Muscle of back (tissue), 11 donors: ENCODE results near the gene GNPAT. TPM values are rescaled to one million over a fixed set of nuclear protein-coding genes. Genes with fewer than 3 reads are reported as not detected.

Source experiments
- DNase-seq, 3 donors: peaks; one replicate each; pipeline versions ENCODE4 v3.0.0 to v3.0.0-alpha.2; 2013
- polyA plus RNA-seq, 10 donors: library from polyadenylated mRNA; unstranded; fragments of 120-200 nt; gene quantifications; one replicate each; pipeline ENCODE4 v1.2.1, GENCODE V29; 2013; ENCODE audit not compliant: insufficient read length in 10 of 10

GNPAT gene
- polyA plus RNA-seq, 10 donors: 47.0 to 75.0 (median 63.9) TPM

DNA sequence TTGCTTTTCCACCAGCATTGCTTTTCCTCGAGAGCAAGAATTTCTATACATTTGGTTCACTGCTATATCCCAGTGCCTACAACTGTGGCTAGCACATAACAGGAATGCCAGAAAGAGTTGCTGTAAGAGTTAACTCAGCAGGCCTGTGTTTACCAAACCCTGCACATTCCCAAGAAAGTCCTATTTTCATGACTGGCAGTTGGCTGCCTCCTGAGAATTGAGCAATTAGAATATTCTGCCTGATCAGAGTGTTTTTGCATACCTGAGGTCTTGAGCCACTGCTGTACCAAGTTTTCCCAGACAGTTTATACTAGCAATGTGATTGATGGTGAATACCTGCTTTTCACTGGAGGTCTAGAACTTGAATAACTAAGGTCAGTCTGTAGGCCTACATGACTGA lies 2.7 kb upstream of the GNPAT start:
- DNase-seq: no peak

DNA sequence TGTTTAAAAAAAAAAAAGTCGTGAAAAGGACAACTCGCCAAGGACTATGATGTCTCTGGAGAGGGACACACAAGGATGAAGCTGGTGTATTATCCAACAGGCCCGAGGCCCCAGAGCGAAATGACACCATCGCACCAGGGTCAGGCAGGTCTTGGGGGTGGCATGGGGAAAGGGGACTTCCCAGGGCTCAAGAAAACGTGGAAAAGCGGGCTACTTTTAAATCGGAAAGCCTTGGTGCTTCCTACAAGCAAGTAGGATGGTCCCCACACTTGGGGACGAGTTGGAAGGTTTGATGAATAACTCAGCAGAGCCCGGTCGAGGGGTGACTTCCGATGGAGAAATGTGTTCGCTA lies 505 bp upstream of the GNPAT start:
- no peak for DNase-seq

DNA sequence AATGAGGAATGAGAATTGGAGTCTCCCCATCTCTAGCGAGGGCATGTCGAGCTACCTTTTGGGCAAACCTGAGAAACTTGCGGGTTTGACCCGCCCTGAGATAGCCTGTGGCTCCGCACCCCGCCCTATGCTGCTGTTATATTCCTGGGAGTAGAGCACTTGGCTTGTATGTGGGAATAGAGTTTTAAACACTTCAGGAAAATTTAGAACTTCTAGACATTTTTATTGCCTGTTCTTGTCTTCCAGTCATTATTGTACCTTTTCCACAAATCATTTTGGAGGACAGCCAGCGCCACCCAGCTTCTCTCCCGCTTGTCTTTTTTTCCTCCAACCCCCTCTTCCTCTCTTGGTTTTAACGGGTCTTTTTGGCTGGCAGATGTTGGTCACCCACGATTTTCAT lies 738 bp downstream of the GNPAT start:
- no peak for DNase-seq

DNA sequence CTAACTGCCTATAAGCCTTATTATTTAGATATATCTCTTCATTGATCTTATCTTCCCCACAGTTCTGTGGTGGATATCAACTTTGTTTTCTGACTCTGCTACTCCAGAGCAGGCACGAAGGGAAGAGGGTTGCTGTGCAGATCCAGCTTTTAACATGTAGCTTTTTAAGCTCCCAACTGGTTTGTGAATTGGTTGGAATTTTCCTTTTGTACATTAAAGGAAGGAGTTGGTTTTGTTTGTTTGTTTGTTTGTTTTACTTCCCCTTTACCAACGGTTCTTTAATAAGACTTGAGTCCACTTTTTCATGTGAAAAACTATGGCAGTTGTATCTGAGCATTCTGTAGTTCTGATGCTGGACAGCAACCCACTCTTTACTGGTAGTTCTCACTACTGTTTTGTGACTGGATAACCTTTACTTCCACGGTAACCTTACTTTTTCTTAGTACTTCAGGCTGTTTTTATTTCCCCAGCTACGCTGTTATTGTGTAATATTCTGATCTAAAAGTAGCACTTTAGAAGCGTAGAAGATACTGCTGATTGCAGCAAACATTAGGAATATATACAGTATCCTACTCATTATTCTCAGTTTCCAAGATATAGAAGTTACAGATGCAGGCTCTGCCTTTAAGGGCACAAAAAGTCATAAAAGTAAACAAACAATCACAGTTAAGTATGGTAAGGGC lies 1.6 kb downstream of the GNPAT start:
- peak in 1 of 3 donors; percentile 11 for DNase-seq

DNA sequence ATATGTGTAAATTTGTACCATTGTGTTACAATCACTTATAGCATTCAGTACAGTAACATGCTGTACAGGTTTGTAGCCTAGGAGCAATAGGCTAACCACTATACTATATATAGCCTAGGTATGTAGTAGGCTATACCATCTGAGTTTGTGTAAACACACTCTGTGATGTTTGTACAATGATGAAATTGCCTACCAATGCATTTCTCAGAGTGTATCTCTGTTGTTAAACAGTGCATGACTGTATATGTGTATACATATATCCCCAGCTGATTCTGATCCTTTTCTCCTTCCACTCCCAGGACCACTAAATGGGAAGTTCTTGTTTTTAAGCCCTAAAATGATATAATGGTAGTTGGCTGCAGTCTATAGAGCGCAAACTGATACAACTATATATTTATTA lies 7.8 kb downstream of the GNPAT start:
- DNase-seq: no peak

DNA sequence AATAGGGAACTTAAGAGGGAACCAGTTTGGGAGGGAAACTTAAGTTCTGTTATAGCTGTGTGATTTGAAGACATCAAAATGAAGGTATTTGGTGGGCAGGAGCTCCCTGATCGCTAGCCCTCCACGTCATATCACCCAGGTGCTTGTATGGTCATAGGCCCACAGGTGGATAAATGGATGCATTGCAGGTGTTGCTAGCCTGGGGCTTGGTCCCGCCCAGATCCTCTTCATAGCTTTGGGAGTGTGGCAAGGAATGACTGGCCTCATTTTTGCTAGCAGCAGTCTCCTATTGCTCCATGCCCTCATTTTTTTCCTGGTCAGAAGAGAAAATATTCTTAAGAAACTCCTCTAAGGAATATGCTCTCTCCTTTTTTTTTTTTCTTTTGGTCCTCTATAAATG lies 11.3 kb downstream of the GNPAT start:
- no peak for DNase-seq

DNA sequence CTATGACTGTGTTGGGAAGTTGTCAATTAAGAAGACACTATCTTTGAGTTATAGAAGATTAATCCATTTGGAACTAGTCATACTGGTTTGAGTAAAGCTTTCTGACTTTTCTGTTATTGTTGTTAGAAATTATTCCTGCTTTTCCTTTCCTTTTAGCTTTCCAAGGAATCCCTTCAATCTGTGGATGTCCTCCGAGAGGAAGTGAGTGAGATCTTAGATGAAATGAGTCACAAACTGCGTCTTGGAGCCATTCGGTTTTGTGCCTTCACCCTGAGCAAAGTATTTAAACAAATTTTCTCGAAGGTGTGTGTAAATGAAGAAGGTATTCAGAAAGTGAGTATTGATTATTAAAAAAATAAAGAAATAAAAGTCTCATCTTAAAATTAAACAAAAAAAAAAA lies 19.3 kb downstream of the GNPAT start:
- no peak for DNase-seq

DNA sequence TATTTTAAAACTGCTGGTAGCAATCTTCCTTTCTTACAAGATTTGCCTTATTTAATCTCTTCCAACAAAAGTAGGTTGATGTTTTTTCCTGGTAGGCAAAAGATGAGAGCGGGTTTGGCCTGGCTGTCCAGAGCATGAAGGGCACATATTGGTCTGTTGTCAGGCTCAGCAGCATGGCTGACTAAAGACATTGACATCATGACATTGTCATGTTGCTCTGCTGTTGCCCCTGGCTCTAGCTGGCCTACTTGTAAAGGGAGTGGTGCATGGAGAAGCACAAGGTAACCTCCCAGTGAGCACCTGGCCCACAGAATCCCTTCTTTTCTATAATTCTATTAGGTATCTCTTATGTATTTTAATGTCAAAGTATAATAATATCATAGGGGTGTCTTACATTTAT lies 23.6 kb downstream of the GNPAT start:
- no peak for DNase-seq

DNA sequence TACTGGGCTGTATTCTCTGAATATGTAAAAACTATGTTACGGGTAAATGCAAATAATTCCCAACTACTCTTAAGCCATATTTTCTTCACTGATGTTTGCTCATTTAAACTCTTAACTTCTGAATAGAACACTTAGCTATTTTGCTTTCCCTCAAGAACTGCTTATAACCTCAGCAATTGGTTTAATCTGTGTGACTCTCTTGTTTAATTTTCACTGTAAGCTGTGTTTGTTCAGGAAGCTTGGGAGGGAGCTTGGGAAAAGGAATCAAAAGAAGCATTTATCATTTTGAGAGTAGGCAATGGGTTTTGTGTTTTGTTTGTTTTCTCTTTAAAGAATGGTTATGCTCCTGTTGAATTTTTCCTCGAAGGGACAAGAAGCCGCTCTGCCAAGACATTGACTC lies 24.4 kb downstream of the GNPAT start:
- no peak for DNase-seq

DNA sequence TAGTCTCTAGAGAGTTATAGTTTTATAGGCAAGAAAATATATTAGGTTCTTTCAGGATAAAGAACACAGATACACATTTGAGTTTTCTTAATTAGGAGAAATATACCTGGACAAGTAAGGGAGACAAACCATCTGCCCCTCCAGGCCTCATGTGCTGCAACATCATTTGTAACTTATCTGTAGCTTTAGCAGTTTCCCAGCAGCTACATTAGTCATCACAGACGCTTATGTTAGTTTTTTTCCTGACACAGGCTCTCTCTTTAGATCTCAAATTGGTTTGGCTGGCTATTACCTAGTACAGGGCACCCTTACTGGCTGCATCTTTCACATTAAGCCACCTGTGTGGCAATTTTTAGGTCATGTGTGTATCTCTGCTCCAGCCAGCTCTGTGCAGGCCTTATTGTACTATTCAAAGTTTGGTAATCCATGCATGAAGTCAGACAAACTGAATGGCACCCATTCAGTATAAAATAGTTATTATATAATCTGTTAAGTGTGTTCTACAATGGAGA lies 25.9 kb downstream of the GNPAT start:
- DNase-seq: no peak

DNA sequence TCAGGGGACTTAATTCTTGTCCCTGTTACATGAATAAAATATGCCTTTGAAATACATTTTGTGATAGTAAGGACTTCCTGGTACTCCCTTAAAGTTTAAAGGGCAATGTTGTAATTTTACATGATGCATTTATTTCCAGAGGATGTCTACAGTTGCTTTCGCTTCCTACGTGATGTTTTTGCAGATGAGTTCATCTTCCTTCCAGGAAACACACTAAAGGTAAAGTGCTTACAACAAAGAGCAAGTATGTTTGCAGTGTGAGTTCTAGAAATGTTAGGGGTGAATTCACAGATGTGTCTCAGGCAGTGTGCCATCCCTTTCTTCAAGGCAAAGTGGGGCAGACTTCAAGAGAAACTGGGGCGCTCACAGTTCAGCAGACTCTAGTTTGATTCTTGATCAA lies 31.2 kb downstream of the GNPAT start:
- no peak for DNase-seq

DNA sequence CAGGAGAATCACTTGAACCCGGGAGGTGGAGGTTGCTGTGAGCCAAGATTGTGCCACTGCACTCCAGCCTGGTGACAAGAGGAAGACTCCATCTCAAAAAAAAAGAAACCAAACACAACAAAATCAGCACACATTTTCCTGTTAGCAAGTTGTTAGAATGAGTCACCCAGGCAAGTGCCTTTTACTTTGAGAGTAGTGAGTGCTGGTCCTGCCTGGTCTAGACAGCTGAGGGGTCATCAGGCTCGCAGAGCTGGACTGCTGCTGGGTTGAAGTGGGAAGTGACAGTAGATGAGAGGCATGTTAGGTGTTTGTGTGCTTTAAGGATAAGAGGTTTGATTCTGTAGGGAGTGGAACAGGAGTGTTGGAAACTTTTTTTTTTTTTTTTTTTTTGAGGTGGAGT lies 31.9 kb downstream of the GNPAT start:
- DNase-seq: no peak

DNA sequence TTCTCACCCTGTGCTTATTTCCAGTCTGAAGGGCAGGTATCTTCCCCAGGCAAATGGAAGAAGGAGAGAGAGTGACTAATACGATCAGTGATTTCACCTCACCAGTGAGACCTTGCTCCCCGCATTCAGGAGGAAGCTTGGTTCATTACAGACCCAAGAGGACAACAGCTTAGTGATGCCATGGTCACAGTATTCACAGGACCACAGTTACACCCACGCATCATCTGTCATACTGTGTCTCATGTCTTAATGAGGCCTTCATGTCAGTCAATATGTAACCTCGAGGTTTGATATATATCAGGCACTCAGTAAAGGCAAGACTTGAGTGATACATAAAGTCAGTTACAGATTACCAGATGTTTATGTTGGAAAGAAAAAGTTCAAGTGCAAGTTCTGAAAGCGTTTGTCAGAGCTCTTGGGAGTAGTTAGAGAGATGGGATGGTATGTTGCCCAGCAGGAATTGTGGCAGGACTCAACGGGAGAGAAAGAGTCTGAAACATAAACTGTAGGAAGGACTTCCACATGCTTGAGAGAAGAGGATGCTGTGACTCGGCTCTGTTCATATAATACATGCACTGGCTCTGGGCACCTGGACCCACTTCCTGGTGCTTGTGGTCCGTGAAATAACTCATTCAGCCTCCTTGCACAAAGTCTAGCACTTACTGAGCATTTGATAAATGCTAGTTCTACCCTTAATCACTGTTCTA lies 33.3 kb downstream of the GNPAT start:
- no peak for DNase-seq

DNA sequence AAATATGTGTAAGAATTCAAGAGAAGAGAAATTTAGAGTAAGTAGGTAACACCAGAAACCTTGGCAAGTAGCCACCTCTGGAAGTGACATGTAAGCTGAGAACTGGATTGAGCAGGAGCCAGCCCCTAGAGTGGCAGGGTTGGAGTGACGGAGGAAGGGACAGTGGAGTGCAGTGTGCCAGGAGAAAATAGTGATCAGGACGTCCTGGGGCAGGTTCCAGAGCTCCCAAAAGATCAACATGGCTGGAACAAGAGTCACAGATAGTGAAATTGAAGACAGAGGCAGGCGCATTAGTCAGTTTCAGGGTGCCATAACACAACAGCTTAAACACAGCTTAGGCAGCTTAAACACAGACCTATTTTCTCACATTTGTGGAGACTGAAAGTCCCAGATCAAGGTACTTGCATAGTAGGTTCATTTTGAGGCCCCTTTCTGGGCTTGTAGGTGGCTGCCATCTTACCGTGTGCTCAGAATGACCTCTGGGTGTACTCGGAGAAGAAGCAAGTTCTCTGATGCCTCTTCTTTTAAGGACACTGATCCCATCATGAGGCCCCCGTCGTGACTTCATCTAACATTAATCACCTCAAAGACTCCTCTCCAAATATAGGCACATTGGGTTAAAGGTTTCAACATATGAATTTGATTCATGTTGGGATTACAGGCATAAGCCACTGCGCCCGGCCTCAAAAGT lies 37.2 kb downstream of the GNPAT start:
- peak in 2 of 3 donors; percentile 7 to 23 for DNase-seq

DNA sequence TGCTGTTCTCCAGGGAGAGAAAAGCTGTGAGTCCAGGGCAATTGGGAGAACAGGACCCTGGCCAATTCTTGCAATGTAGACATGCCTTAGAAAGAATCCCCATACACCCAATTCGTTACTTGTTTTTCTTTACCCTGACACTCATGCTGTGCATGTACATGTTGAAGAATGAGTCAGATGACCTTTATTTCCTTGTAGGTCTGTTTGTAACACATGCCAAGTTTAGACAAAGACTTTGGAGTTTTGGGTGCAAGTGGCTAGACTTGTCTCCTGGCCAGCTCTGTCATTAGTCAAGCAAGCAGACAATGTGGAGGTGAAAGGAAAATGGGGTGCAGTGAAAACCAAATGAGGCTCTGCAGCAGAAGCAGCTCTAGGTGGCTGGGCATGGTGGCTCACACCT lies 38.1 kb downstream of the GNPAT start:
- DNase-seq: no peak

DNA sequence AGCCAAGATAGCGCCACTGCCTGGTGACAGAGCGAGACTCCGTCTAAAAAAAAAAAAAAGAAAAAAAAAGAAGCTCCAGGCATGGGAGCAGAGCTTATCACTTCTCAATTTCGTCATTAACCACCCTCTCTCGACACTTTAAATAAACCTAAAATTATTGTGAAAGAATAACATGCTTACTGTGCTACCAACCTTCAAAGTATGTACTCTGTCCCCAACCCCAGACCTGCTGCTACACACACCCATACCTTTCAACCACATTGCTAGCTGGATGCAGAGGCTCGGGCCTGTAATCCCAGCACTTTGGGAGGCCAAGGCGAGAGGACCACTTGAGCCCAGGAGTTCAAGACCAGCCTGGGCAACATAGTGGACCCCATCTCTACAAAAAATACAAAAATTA lies 38.7 kb downstream of the GNPAT start:
- DNase-seq: no peak

DNA sequence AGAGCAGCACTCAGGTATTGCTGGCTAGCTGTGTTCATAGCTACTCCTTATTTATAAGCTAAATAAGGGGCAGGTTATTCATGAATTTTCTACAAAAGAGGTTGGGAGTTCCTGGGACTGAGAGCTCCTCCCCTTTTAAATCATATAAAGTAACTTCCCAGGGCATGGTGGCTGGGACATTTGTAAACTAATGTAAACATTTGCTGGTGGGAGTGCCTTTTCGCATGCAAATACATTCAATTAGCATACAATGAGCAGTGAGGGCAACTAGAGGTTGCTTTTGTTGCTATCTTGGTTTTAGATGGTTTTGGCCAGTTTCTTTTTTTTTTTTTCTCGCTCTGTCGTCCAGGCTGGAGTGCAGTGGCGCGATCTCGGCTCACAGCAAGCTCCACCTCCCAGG lies 43.4 kb downstream of the GNPAT start:
- no peak for DNase-seq

DNA sequence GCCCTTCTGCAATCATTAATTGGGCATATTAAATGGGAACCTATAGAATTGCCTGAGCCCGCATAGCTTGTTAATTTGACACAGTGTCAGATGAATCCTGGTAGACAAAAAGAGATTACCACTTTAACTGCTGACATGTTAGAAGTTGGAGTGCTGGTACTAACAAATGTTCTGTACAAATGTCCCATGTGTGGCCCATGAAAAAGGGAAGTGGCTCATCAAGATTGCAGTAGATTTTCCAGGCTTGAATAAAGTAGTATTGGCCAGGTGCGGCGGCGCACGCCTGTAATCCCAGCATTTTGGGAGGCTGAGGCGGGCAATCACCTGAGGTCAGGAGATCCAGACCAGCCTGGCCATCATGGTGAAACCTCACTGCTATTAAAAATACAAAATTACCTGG lies 45.6 kb downstream of the GNPAT start:
- no peak for DNase-seq

DNA sequence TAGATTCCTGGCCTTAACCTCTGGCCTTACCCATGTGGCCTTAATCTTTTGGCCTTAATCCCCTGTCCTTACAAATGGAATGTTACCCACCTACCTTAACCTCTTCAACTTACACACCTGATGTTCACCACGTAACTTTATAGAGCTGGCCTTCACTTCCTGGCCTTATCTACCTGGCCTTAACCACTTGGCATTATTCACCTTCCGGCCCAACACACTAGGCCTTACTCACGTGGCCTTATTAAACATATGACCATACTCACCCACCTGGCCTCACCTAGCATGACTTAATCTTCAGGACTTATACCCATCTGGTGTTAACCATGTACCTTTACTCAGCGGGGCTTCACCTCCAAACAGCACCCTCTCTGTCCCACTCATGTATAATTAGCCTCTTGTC lies 54.9 kb downstream of the GNPAT start:
- DNase-seq: no peak

DNA sequence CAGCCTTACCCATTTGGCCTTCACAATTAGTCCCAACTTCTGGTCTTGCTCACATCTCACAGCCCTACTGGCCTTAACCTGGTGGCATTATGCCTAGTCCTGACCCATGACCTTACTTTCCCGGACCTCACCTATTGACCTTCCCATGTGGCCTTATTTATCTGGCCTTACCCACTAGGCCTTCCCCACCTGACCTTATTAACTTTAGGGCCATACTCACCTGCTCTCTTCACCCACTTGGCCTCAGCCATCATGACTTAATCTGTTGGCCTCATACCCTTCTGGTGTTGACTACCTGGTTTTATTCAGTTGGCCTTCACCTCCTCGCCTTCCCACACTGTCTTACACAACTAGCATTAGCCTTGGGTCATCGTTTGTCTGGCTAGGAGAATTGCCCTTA lies 61.0 kb downstream of the GNPAT start:
- DNase-seq: no peak

DNA sequence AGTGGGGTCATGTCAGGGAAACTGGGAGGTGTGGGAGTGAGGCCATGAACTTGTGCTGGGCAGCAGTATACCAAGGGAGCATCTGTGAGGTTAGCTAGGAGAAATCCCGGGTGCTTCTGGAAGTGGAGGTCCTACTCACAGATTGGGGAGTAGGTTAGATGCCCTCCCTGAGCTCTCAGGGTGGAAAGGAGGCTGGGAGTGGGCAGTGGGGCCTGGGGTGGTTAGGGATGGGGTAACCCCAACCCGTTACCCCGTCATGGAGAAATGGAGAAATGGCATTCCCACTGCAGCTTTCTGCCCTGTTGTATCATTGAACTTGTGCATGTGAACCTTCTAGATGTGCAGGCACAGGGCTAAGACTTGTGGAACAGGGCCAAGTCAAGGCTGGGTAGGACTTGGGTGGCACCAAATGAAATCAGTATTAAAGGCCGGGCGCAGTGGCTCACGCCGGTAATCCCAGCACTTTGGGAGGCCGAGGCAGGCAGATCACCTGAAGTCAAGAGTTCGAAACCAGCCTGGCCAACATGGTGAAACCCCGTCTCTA lies 69.5 kb downstream of the GNPAT start:
- no peak for DNase-seq

DNA sequence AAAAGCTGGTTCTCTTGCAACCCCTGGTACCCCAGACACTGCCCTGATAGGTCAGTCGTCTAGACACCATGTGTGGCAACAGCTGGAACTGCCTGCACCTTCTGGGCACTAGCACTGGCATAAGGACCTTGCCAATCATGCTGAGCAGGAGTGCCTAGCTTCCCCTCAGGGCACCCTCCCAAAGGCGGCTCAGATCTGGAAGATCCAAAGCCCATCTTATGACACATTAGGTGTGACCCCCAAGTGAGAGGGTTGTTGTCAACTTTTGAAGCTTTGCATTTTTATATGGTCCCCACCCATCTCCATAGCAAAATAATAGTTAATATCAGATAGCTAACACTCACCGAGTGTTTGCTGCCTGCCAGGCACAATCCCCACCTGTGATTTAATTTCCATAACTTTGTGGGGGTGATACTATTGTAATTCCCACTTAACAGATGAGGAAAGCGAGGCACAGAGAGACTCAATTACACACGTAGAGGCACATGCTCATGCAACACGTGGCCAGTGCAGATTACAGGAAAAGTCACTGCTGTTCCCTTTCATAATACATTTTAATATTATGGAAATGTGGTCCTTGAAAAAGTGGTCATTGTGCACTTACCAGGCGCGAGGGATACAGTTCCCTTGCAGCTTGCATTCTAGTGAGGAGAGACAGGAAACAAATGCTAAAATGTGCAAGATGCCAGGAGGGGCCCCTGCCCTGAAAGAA lies 70.9 kb downstream of the GNPAT start:
- DNase-seq: no peak
